ENCODE data around the gene CHMP1B.
"Not testable (repeated sequence)": the region's sequence is repeated elsewhere in the genome, so short reads cannot be mapped to it uniquely, and the experiment has no call there.

Gene CHMP1B

GRCh38 chr18:11884396-11885030 is 33.3 kb downstream of the CHMP1B start:
- no peak overlapping the region for H3K4me3 ChIP-seq (ENCODE audit: low read length)
- H3K27me3 ChIP-seq (ENCODE audit: insufficient read depth, low read length) = no peaks in the 10 kb centered on the region
- no peaks in the 10 kb centered on the region for H3K4me1 ChIP-seq (ENCODE audit: insufficient read depth, low read length)
- H2AFZ ChIP-seq (ENCODE audit: low read depth, low read length) = no peak overlapping the region
- peaks cover 16% of the 10 kb centered on the region for H3K36me3 ChIP-seq (ENCODE audit: insufficient read depth, low read length)
- no peaks in the 10 kb centered on the region for H3K9me3 ChIP-seq (ENCODE audit: low read length)

- Histone ChIP-seq H3K9me3 (ENCODE audit: low read length) (no peaks in the 10 kb centered on the region), H3K36me3 (ENCODE audit: insufficient read depth, low read length) (peaks cover 19% of the 10 kb centered on the region), H3K27me3 (ENCODE audit: insufficient read depth, low read length) (no peaks in the 10 kb centered on the region), H3K4me3 (ENCODE audit: low read length) (no peak overlapping the region), H2AFZ (ENCODE audit: low read depth, low read length) (no peak overlapping the region), H3K4me1 (ENCODE audit: insufficient read depth, low read length) (no peaks in the 10 kb centered on the region)
Measured at GRCh38 chr18:11885278-11885947, 34.2 kb downstream of the CHMP1B start.

GRCh38 chr18:11886577-11887110 is 35.4 kb downstream of the CHMP1B start:
- Histone ChIP-seq H3K4me3 (ENCODE audit: low read length) (no peak overlapping the region), H3K9me3 (ENCODE audit: low read length) (no peaks in the 10 kb centered on the region), H3K36me3 (ENCODE audit: insufficient read depth, low read length) (peaks cover 19% of the 10 kb centered on the region)

GRCh38 chr18:11887328-11888128 is 36.3 kb downstream of the CHMP1B start:
- Histone ChIP-seq H3K9me3 (ENCODE audit: low read length) (no peaks in the 10 kb centered on the region), H3K36me3 (ENCODE audit: insufficient read depth, low read length) (peaks cover 19% of the 10 kb centered on the region)

More at GRCh38 chr18:11886577-11887110, 35.4 kb downstream of the CHMP1B start:
- no peaks in the 10 kb centered on the region for H3K4me1 ChIP-seq (ENCODE audit: insufficient read depth, low read length)
- no peak overlapping the region for H2AFZ ChIP-seq (ENCODE audit: low read depth, low read length)
- no peaks in the 10 kb centered on the region for H3K27me3 ChIP-seq (ENCODE audit: insufficient read depth, low read length)

GRCh38 chr18:11888726-11889125 is 37.5 kb downstream of the CHMP1B start:
- no peaks in the 10 kb centered on the region for H3K4me1 ChIP-seq (ENCODE audit: insufficient read depth, low read length)
- H3K36me3 ChIP-seq (ENCODE audit: insufficient read depth, low read length) = peaks cover 21% of the 10 kb centered on the region
- H3K9me3 ChIP-seq (ENCODE audit: low read length) = no peaks in the 10 kb centered on the region
- H2AFZ ChIP-seq (ENCODE audit: low read depth, low read length) = no peak overlapping the region
- no peaks in the 10 kb centered on the region for H3K27me3 ChIP-seq (ENCODE audit: insufficient read depth, low read length)
- no peak overlapping the region for H3K4me3 ChIP-seq (ENCODE audit: low read length)

More at GRCh38 chr18:11887328-11888128, 36.3 kb downstream of the CHMP1B start:
- Histone ChIP-seq H2AFZ (ENCODE audit: low read depth, low read length) (no peak overlapping the region), H3K4me3 (ENCODE audit: low read length) (no peak overlapping the region), H3K4me1 (ENCODE audit: insufficient read depth, low read length) (no peaks in the 10 kb centered on the region), H3K27me3 (ENCODE audit: insufficient read depth, low read length) (no peaks in the 10 kb centered on the region)

GRCh38 chr18:11889284-11889683 is 38.1 kb downstream of the CHMP1B start:
- Histone ChIP-seq H3K9me3 (ENCODE audit: low read length) (no peaks in the 10 kb centered on the region), H3K36me3 (ENCODE audit: insufficient read depth, low read length) (peaks cover 21% of the 10 kb centered on the region), H3K27me3 (ENCODE audit: insufficient read depth, low read length) (no peaks in the 10 kb centered on the region), H3K4me3 (ENCODE audit: low read length) (no peak overlapping the region), H3K4me1 (ENCODE audit: insufficient read depth, low read length) (no peaks in the 10 kb centered on the region), H2AFZ (ENCODE audit: low read depth, low read length) (no peak overlapping the region)

- Histone ChIP-seq H3K27me3 (ENCODE audit: insufficient read depth, low read length) (no peaks in the 10 kb centered on the region), H2AFZ (ENCODE audit: low read depth, low read length) (no peak overlapping the region), H3K4me1 (ENCODE audit: insufficient read depth, low read length) (no peaks in the 10 kb centered on the region), H3K36me3 (ENCODE audit: insufficient read depth, low read length) (peaks cover 21% of the 10 kb centered on the region), H3K4me3 (ENCODE audit: low read length) (no peak overlapping the region), H3K9me3 (ENCODE audit: low read length) (no peaks in the 10 kb centered on the region)
Measured at GRCh38 chr18:11891737-11892136, 40.5 kb downstream of the CHMP1B start.

- not testable (repeated sequence) for H2AFZ ChIP-seq (ENCODE audit: low read depth, low read length); H3K4me1 ChIP-seq (ENCODE audit: insufficient read depth, low read length); H3K9me3 ChIP-seq (ENCODE audit: low read length); H3K27me3 ChIP-seq (ENCODE audit: insufficient read depth, low read length); H3K4me3 ChIP-seq (ENCODE audit: low read length)
- peaks cover 18% of the 10 kb centered on the region for H3K36me3 ChIP-seq (ENCODE audit: insufficient read depth, low read length)
Measured at GRCh38 chr18:11892438-11892837, 41.2 kb downstream of the CHMP1B start.

GRCh38 chr18:11897781-11898180 is 46.6 kb downstream of the CHMP1B start:
- no peak overlapping the region for H3K4me3 ChIP-seq (ENCODE audit: low read length)
- no peaks in the 10 kb centered on the region for H3K27me3 ChIP-seq (ENCODE audit: insufficient read depth, low read length)
- peaks cover 7% of the 10 kb centered on the region for H3K36me3 ChIP-seq (ENCODE audit: insufficient read depth, low read length)
- H3K9me3 ChIP-seq (ENCODE audit: low read length) = no peaks in the 10 kb centered on the region
- no peak overlapping the region for H2AFZ ChIP-seq (ENCODE audit: low read depth, low read length)
- no peaks in the 10 kb centered on the region for H3K4me1 ChIP-seq (ENCODE audit: insufficient read depth, low read length)

GRCh38 chr18:11899063-11899462 is 47.9 kb downstream of the CHMP1B start:
- H3K27me3 ChIP-seq (ENCODE audit: insufficient read depth, low read length) = no peaks in the 10 kb centered on the region
- no peak overlapping the region for H2AFZ ChIP-seq (ENCODE audit: low read depth, low read length)
- no peak overlapping the region for H3K4me3 ChIP-seq (ENCODE audit: low read length)
- H3K9me3 ChIP-seq (ENCODE audit: low read length) = no peaks in the 10 kb centered on the region
- peaks cover 9% of the 10 kb centered on the region for H3K36me3 ChIP-seq (ENCODE audit: insufficient read depth, low read length)
- no peaks in the 10 kb centered on the region for H3K4me1 ChIP-seq (ENCODE audit: insufficient read depth, low read length)

GRCh38 chr18:11901826-11902438 is 50.7 kb downstream of the CHMP1B start:
- Histone ChIP-seq H3K4me3 (ENCODE audit: low read length) (no peak overlapping the region), H3K9me3 (ENCODE audit: low read length) (no peaks in the 10 kb centered on the region), H3K36me3 (ENCODE audit: insufficient read depth, low read length) (peaks cover 4% of the 10 kb centered on the region), H3K27me3 (ENCODE audit: insufficient read depth, low read length) (no peaks in the 10 kb centered on the region), H3K4me1 (ENCODE audit: insufficient read depth, low read length) (no peaks in the 10 kb centered on the region), H2AFZ (ENCODE audit: low read depth, low read length) (no peak overlapping the region)

- Histone ChIP-seq H3K4me3 (ENCODE audit: low read length) (no peak overlapping the region), H3K9me3 (ENCODE audit: low read length) (no peaks in the 10 kb centered on the region), H3K4me1 (ENCODE audit: insufficient read depth, low read length) (peaks cover 5% of the 10 kb centered on the region), H3K36me3 (ENCODE audit: insufficient read depth, low read length) (peaks cover 4% of the 10 kb centered on the region), H3K27me3 (ENCODE audit: insufficient read depth, low read length) (no peaks in the 10 kb centered on the region), H2AFZ (ENCODE audit: low read depth, low read length) (no peak overlapping the region)
Measured at GRCh38 chr18:11902522-11903292, 51.5 kb downstream of the CHMP1B start.

Measured in neuron (in vitro differentiated cells).